Activated naive CD8-positive, alpha-beta T cell (primary cell): ENCODE measurements around the gene ZNF525.
"Not testable (repeated sequence)": the region's sequence is repeated elsewhere in the genome, so short reads cannot be mapped to it uniquely, and the experiment has no call there.

Source experiments
- H3K27ac Mint-ChIP-seq: one replicate; pipeline ENCODE4 v1.8.0; 2021; ENCODE audit warnings: mixed read lengths
- H3K27me3 Mint-ChIP-seq: one replicate; pipeline ENCODE4 v1.8.0; 2021; ENCODE audit warnings: mixed read lengths
- H3K36me3 Mint-ChIP-seq: one replicate; pipeline ENCODE4 v1.8.0; 2021; ENCODE audit warnings: mixed read lengths
- H3K4me1 Mint-ChIP-seq: one replicate; pipeline ENCODE4 v1.8.0; 2021; ENCODE audit warnings: low read depth, mixed read lengths
- H3K4me3 Mint-ChIP-seq: one replicate; pipeline ENCODE4 v1.8.0; 2021; ENCODE audit warnings: mild to moderate bottlenecking, mixed read lengths
- H3K9me3 Mint-ChIP-seq: one replicate; pipeline ENCODE4 v1.8.0; 2021; ENCODE audit warnings: low read depth, mixed read lengths

The ZNF525 gene

DNA sequence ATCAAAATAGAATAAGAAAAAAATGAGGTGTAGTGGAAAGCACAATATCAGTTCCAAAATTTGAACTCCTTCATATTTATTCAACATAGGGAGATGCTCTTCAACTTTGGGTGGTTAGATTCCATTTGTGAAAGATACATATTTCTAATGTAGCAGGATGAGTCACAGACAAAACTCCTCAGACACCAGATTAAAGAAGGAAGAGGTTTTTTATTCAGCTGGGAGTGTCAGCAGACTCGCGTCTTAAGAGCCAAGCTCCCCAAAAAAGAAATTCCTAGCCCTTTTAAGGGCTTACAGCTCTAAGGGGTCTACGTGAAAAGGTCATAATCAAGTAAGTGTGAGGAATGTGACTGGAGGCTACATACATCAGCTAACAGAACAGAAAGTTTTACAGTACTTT lies 22.7 kb downstream of the ZNF525 start:
- Mint-ChIP-seq H3K27ac (no peak overlapping the region), H3K9me3 (peaks cover 32% of the 10 kb centered on the region), H3K4me1 (no peaks in the 10 kb centered on the region), H3K27me3 (no peaks in the 10 kb centered on the region), H3K4me3 (no peak overlapping the region), H3K36me3 (peaks cover 40% of the 10 kb centered on the region)

DNA sequence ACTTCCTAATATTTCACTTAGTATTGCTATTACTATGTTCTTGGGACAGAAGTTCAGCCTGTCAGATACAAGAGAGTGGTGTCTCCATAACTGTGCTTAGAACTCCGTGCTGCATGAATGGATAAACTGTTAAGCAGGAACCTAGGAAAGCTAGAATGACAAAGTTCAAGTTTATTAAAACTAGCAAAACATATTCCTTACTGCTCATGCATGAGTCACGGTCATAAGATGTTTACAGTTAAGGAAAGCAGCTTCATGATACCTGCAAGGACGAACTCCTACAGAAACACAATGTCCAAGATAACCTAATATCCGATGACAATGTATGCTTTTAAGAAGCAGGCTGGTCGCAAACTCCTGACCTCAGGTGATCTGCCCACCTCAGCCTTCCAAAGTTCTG lies 23.4 kb downstream of the ZNF525 start:
- Mint-ChIP-seq H3K27me3 (no peaks in the 10 kb centered on the region), H3K9me3 (peaks cover 26% of the 10 kb centered on the region)

GRCh38 chr19:53389571-53389970 lies 24.1 kb downstream of the ZNF525 start:
- Mint-ChIP-seq H3K9me3 (peaks cover 24% of the 10 kb centered on the region), H3K27ac (no peak overlapping the region)

More for the DNA sequence above, 23.4 kb downstream of the ZNF525 start:
- Mint-ChIP-seq H3K4me3 (no peak overlapping the region), H3K36me3 (peaks cover 39% of the 10 kb centered on the region), H3K4me1 (no peaks in the 10 kb centered on the region), H3K27ac (no peak overlapping the region)

GRCh38 chr19:53389978-53390377 lies 24.5 kb downstream of the ZNF525 start:
- H3K36me3 Mint-ChIP-seq, result peaks cover 31% of the 10 kb centered on the region
- no peaks in the 10 kb centered on the region for H3K27me3 Mint-ChIP-seq
- peaks cover 4% of the 10 kb centered on the region for H3K4me1 Mint-ChIP-seq
- no peak overlapping the region for H3K4me3 Mint-ChIP-seq
- peaks cover 20% of the 10 kb centered on the region for H3K9me3 Mint-ChIP-seq
- no peak overlapping the region for H3K27ac Mint-ChIP-seq

More at GRCh38 chr19:53389571-53389970, 24.1 kb downstream of the ZNF525 start:
- no peak overlapping the region for H3K4me3 Mint-ChIP-seq
- peaks cover 35% of the 10 kb centered on the region for H3K36me3 Mint-ChIP-seq
- peaks cover 1% of the 10 kb centered on the region for H3K4me1 Mint-ChIP-seq
- no peaks in the 10 kb centered on the region for H3K27me3 Mint-ChIP-seq

DNA sequence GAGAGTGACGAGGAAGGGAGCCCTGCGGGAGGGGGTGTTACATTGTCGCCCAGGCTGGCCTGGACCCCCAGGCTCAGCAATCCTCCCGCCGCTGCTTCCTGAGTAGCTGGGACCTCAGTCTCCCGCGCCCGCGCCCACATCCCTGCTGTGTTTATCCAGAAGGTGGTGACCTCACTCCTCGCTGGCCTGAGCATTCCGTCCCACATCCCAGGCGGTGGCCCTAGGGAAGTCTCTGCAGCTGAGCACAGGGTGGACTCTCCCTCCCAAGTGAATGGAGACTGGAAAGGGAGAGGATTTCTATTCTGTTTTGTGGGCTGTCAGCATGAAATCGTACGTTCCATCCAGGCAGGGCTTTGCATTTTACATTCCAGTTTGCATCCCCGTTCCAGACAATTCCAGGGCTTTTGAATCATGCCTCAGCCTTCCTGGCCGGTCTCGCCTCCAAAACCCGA lies 29.0 kb downstream of the ZNF525 start:
- H3K36me3 Mint-ChIP-seq, result peaks cover 17% of the 10 kb centered on the region
- H3K9me3 Mint-ChIP-seq, result peaks cover 8% of the 10 kb centered on the region
- H3K27me3 Mint-ChIP-seq, result no peaks in the 10 kb centered on the region
- H3K27ac Mint-ChIP-seq, result no peak overlapping the region
- H3K4me1 Mint-ChIP-seq, result peaks cover 25% of the 10 kb centered on the region
- H3K4me3 Mint-ChIP-seq, result peak overlapping the region; percentile 91

GRCh38 chr19:53394974-53395839 lies 29.7 kb downstream of the ZNF525 start, which contains the start of gene ZNF765:
Gene ZNF765 (plus strand): TSS chr19:53395149. CDS start chr19:53398016, 2,867 bp downstream.
- Mint-ChIP-seq H3K9me3 (peaks cover 7% of the 10 kb centered on the region), H3K27me3 (no peaks in the 10 kb centered on the region), H3K4me1 (peaks cover 27% of the 10 kb centered on the region), H3K4me3 (peak within 1 kb of the TSS; percentile 91), H3K36me3 (peaks cover 19% of the 10 kb centered on the region), H3K27ac (peak within 1 kb of the TSS; percentile 90)

DNA sequence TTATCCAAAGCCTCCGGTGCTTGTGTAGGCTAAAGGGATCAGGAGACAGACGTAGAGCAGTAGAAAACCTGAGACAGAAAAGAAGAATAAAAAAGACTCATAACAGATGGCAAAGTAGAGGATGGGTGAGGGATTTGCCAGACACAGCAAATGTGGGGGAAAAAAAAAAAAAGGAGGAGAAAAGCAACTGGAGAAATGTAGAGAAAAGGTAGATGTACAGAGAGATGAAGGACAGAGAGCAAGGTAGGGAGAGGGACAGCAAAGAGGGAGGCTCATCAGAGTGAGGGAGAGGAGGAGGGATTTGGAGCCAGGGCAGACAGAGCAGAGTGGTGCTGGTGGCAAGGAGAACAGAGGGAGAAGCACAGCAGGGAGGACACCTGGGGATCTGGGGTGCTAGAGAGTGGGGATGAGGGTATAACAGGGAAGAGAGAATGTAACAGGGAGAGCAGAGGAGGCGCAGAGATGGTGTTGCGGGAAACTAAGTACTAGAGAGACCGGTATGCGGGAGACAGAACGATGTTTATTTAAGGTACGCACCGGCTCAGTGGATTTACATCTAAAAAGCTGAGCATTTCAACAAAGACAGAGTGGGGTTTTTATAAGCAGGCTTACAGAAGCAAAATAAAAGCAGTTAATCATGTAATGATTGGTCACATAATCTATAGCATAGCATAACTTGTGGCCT lies 30.5 kb downstream of the ZNF525 start:
- Mint-ChIP-seq H3K4me3 (peak overlapping the region; percentile 91), H3K36me3 (peaks cover 22% of the 10 kb centered on the region), H3K4me1 (peaks cover 29% of the 10 kb centered on the region), H3K27ac (peak overlapping the region; percentile 90)
- H3K27me3 Mint-ChIP-seq, H3K9me3 Mint-ChIP-seq: not testable (repeated sequence)

GRCh38 chr19:53396525-53396868 lies 31.0 kb downstream of the ZNF525 start:
- Mint-ChIP-seq H3K4me1 (peaks cover 29% of the 10 kb centered on the region), H3K4me3 (peak overlapping the region; percentile 91), H3K27ac (no peak overlapping the region), H3K9me3 (peaks cover 4% of the 10 kb centered on the region), H3K36me3 (peaks cover 23% of the 10 kb centered on the region), H3K27me3 (no peaks in the 10 kb centered on the region)

DNA sequence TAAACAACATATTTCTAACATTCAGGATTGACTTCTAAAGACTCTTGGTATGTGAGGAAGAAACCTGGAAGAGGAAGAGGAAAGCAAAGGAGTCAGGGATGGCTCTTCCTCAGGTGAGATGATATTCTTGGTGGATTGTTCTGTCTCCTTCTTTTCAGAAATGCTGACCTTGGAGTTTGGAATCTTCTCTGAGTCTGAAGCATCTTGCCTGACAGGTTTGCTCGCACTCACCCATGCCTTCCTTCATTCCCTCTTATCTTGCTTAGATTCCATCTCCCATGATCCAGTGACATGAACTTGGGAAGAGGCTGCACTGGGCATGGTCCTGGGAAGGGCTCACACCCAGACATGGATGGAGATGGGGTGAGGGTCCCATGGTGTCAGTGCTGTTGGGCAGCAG lies 32.4 kb downstream of the ZNF525 start:
- H3K27ac Mint-ChIP-seq, H3K4me3 Mint-ChIP-seq, H3K27me3 Mint-ChIP-seq, H3K9me3 Mint-ChIP-seq: not testable (repeated sequence)
- Mint-ChIP-seq H3K4me1 (peaks cover 29% of the 10 kb centered on the region), H3K36me3 (peaks cover 30% of the 10 kb centered on the region)

DNA sequence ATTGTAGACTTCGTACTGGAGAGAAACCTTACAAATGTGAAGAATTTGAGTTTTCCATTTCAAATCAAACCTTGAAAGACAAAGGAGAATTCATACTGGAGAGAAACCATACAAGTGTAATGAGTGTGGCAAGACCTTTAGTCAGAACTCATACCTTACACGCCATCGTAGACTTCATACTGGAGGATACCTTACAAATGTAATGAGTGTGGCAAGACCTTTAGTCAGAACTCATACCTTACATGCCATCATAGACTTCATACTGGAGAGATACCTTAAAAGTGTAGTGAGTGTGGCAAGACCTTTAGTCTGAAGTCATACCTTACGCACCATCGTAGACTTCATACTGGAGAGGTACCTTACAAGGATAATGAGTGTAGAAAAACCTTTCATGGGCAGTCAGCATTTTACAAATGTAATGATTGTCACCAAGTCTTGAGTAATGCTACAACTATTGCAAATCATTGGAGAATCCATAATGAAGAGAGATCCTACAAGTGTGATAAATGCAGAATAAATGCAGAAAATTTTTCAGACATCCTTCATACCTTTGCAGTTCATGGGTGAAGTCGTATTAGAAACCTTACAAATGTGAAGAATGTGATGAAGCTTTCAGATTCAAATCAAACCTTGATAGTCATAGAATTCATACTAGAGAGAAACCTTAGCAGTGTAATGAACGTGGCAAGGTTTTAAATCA lies 44.1 kb downstream of the ZNF525 start:
- Mint-ChIP-seq H3K4me3 (no peak overlapping the region), H3K4me1 (no peaks in the 10 kb centered on the region), H3K36me3 (peaks cover 61% of the 10 kb centered on the region), H3K9me3 (peaks cover 43% of the 10 kb centered on the region), H3K27ac (no peak overlapping the region), H3K27me3 (no peaks in the 10 kb centered on the region)

DNA sequence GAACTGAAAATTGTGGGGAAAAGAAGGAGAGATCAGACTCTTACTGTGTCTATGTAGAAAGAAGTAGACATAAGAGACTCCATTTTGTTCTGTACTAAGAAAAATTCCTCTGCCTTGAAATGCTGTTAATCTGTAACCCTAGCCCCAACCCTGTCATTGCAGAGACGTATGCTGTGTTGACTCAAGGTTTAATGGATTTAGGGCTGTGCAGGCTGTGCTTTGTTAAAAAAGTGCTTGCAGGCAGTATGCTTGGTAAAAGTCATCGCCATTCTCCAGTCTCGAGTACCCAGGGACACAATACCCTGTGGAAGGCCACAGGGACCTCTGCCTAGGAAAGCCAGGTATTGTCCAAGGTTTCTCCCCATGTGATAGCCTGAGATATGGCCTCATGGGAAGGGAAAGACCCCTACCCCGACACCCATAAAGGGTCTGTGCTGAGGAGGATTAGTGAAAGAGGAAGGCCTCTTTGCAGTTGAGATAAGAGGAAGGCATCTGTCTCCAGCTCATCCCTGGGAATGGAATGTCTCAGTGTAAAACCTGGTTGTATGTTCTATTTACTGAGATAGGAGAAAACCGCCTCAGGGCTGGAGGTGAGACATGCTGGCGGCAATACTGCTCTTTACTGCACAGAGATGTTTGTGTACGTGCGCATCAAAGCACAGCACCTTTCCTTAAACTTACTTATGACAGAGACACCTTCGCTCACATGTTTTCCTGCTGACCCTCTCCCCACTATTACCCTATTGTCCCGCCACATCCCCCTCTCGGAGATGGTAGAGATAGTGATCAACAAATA lies 55.2 kb downstream of the ZNF525 start:
- H3K27me3 Mint-ChIP-seq, H3K4me1 Mint-ChIP-seq, H3K4me3 Mint-ChIP-seq, H3K27ac Mint-ChIP-seq, H3K36me3 Mint-ChIP-seq: not testable (repeated sequence)
- H3K9me3 Mint-ChIP-seq, result peaks cover 14% of the 10 kb centered on the region

DNA sequence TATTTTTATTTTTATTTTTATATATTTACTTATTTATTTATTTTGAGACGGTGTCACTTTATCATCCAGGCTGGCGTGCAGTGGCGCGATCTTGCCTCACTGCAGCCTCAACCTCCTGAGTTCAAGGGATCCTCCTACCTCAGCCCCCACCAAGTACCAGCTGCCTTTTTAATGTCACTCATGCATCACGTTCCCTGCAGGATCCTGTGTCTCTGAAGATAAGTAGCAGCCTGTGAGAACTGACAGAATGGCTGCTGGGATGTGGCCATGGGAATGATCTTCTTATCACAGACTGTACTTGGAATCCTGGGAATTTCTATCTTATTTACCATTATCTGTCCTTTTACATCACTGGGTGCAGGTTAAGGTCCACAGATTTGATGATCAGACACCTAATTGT lies 57.0 kb downstream of the ZNF525 start:
- Mint-ChIP-seq H3K27ac (no peak overlapping the region), H3K27me3 (peaks cover 2% of the 10 kb centered on the region), H3K4me3 (no peak overlapping the region), H3K36me3 (peaks cover under 1% of the 10 kb centered on the region), H3K9me3 (peaks cover 10% of the 10 kb centered on the region), H3K4me1 (peaks cover 2% of the 10 kb centered on the region)

DNA sequence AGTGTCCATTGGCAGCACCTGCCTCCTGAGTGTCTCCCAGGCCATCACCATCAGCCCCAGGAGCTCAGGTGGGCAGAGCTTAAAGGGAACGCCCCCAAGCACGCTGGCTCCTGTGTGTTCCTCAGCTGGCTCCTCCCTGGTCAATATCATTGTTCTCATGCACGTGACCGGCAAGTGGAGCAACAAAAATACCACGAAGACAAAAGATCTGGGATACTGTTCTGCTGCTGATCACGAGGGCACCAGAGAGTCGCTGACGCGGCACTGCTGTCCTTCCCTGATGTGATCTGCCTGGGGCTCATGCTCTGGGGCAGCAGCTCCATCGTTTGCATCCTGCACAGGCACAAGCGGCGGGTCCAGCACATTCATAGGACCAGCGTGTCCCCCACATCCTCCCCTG lies 57.6 kb downstream of the ZNF525 start:
- H3K36me3 Mint-ChIP-seq, result not testable (repeated sequence)

GRCh38 chr19:53423680-53424079 lies 58.2 kb downstream of the ZNF525 start:
- H3K27me3 Mint-ChIP-seq, H3K27ac Mint-ChIP-seq, H3K36me3 Mint-ChIP-seq, H3K4me3 Mint-ChIP-seq, H3K9me3 Mint-ChIP-seq, H3K4me1 Mint-ChIP-seq: not testable (repeated sequence)

More for the DNA sequence above, 57.6 kb downstream of the ZNF525 start:
- not testable (repeated sequence) for H3K4me3 Mint-ChIP-seq, H3K27me3 Mint-ChIP-seq, H3K27ac Mint-ChIP-seq, H3K9me3 Mint-ChIP-seq, H3K4me1 Mint-ChIP-seq
